Neural progenitor cell (in vitro differentiated cells): ENCODE measurements around the gene ENAH.

Experiments used
- CTCF ChIP-seq: fragments of 200-600 bp; sonication (generic); IDR thresholded peaks from 2 replicates; pipeline ENCODE4 v1.5.1; 2017; ENCODE audit warnings: antibody characterized with exemption, mild to moderate bottlenecking
- EZH2 ChIP-seq: fragments of 200-600 bp; sonication (generic); IDR thresholded peaks from 2 replicates; pipeline ENCODE4 v1.6.1; 2017; ENCODE audit warnings: antibody characterized with exemption, mild to moderate bottlenecking, moderate library complexity
- EZH2phosphoT487 ChIP-seq: fragments of 200-600 bp; sonication (generic); IDR thresholded peaks from 2 replicates; pipeline ENCODE4 v1.6.1; 2017; ENCODE audit warnings: antibody characterized with exemption

DNA sequence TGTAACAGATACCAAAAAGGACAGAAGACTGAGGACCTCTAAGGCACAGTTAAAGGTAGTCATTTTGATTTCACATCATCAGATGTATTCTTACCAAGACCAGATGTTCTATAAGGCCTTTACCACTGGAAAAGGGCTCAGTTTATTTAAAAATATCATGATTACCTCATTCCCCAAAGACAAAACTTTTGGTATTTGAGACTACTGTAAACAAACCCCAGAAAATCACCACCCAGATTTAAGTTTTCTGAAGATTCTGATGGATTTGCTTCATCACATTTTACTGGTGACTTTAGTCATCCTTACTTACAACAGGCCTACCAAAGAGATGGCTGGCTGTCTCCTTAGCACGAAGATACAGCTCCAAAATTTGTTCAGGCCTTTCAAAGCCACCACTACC is 8.3 kb downstream of the ENAH start:
- TF ChIP-seq CTCF: no peak
- TF ChIP-seq EZH2phosphoT487: no peak
- TF ChIP-seq EZH2: no peak
